ENCODE data around the gene GADL1. TPM values are rescaled to one million over a fixed set of nuclear protein-coding genes. Genes with fewer than 3 reads are reported as not detected.

Gene GADL1
- total RNA-seq, 1 experiment from 2014 or later = 0.09 TPM

GRCh38 chr3:30915782-30916181 is 21.3 kb upstream of the GADL1 start:
- Histone ChIP-seq H3T11ph (ENCODE audit: low read length) (no peak overlapping the region), H2BK15ac (ENCODE audit: low read depth, low read length) (no peak overlapping the region), H3K27me3 (ENCODE audit: insufficient read depth, low read length) (no peaks in the 10 kb centered on the region), H3K56ac (ENCODE audit: insufficient read length, low read depth, low read length) (no peak overlapping the region), H3K4ac (ENCODE audit: low read depth, low read length) (no peak overlapping the region), H4K5ac (ENCODE audit: insufficient read length, low read depth, low read length) (no peak overlapping the region), H3K79me1 (ENCODE audit: insufficient read depth, low read depth, low read length, poor library complexity, severe bottlenecking) (no peaks in the 10 kb centered on the region), H2BK120ac (ENCODE audit: low read depth, low read length, poor library complexity, severe bottlenecking) (no peak overlapping the region), H4K91ac (ENCODE audit: insufficient read length, low read depth, low read length) (no peak overlapping the region), H4K20me1 (ENCODE audit: control insufficient read depth, insufficient read depth, insufficient read length) (no peaks in the 10 kb centered on the region), H2AFZ (ENCODE audit: low read length) (no peak overlapping the region), H4K8ac (replicated peaks; ENCODE audit: insufficient read length, low read depth, low read length) (no peak overlapping the region), H3K9ac (ENCODE audit: extremely low read depth, insufficient read length, low read length) (no peak overlapping the region), H2BK12ac (ENCODE audit: insufficient read length, low read depth, low read length) (no peak overlapping the region), H2BK5ac (ENCODE audit: insufficient read length, low read length) (no peak overlapping the region), H2AK5ac (ENCODE audit: insufficient read length, low read length) (no peak overlapping the region), H3K23ac (ENCODE audit: insufficient read length, low read depth, low read length) (no peak overlapping the region), H3K9me3 (ENCODE audit: control insufficient read depth, low read depth, low read length) (no peaks in the 10 kb centered on the region), H3K4me1 (ENCODE audit: insufficient read depth, low read length) (no peaks in the 10 kb centered on the region; the same call in 1 of the 2 replicates), H3K4me2 (ENCODE audit: insufficient read depth, insufficient read length, low read length) (no peak overlapping the region), H2BK20ac (ENCODE audit: low read depth, low read length, poor library complexity, severe bottlenecking) (no peak overlapping the region), H3K23me2 (ENCODE audit: insufficient read length, low read depth, low read length, poor library complexity, severe bottlenecking) (no peaks in the 10 kb centered on the region), H3K79me2 (ENCODE audit: insufficient read depth, low read length) (no peaks in the 10 kb centered on the region), H3K27ac (ENCODE audit: insufficient read length, low read depth, low read length) (no peak overlapping the region), H3K18ac (ENCODE audit: insufficient read length, low read depth, low read length) (no peak overlapping the region), H3K14ac (ENCODE audit: insufficient read depth, low read length) (no peak overlapping the region)
- DNase-seq = no peak
- Mint-ChIP-seq H3K36me3 (ENCODE audit: insufficient read depth in 1 of 3, low read depth in 3 of 3) (no peaks in the 10 kb centered on the region), H3K27ac (no peak overlapping the region), H3K27me3 (ENCODE audit: low read depth) (peaks cover 5% of the 10 kb centered on the region; the same call in 1 of the 2 replicates), H3K4me3 (no peak overlapping the region), H3K9me3 (peaks cover 0 to 3% of the 10 kb centered on the region in 2 experiments; a peak in 2 of 5 replicates), H3K4me1 (0 out of 4 replicates have a peak, but pooled peaks cover 0 to 8% of the 10 kb centered on the region in 2 experiments)
- no peak for TF ChIP-seq CTCF (conservative IDR thresholded peaks at IDR 0.05)

All from H9 (cell line).